Measurements from ENCODE around the gene TATDN2.
"Not testable (repeated sequence)": the region's sequence is repeated elsewhere in the genome, so short reads cannot be mapped to it uniquely, and the experiment has no call there.

The TATDN2 gene

DNA sequence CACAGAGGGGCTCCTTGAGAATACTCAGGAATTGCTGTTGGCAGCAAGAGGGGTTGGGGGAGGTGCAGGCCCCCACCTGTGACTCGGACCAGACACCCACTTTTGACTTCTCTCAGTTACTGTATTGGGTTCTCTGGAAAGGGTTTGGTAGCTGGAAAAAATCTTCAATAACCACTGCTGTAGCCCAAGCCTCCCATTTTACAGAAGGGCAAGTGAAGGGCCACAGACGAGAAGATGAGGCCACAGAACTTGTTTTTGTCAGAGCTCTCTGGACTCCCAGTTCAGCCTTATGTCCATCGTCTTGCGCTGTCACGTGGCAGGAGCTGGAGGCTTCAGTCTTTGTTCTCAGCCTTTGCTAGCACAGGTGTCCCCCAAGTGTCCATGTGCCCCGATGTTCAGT, 12.7 kb upstream of the TATDN2 start:
- DNase-seq, result no peak

DNA sequence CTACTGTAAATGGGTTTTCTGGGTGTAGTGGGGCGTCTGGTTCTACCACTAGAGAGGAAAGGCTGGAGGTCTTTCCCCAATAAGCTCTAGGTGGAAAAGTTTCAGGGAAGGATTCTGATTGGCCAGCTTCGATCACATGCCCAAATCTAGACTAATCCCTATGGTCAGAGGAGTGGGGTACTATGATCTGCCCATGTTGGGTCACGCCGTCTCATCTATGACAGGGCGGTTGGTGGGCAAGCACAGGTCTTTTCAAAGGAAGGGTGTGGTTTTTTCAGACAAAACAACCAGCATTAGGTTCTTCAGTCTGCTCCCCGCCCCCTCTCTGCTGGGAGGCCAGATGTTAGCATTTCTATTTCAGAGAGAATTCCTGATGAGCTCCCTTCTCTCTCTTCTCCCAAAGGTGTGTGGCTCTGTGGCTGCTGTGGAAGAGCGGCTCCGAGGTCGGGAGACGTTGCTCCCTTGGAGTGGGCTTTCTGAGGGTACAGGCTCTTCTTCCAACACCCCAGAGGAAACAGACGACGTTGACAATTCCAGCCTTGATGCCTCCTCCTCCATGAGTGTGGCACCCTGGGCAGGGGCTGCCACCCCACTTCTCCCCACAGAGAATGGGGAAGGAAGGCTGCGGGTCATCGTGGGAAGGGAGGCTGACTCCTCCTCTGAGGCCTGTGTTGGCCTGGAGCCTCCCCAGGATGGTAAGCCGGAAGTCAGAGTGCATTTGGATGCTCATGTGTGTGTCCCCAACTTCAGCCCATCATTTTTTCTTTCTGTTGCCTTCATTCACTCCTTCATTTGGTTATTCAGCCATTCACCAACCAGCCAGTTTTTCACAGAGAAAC, 9.7 kb upstream of the TATDN2 start:
- peak; percentile 50 for DNase-seq

DNA sequence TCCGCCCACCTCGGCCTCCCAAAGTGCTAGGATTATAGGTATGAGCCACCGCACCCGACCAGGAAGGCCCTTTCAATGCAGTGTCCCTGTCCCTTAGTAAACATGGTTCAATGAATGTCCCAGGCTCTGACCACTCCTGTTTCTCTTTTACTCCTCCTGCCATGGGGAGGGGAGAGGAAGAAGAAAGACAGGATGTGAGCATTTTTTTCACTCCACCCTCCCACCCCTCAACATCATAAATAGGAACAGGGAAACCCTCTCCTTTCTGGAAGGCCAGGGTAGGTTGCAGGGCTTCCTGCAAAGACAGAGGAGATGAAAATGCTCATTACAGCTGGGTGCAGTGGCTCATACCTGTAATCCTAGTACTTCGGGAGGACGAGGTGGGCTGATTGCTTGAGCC, 7.5 kb upstream of the TATDN2 start:
- DNase-seq, result no peak

GRCh38 chr3:10242182-10243065, 5.8 kb upstream of the TATDN2 start:
- peak; percentile 78 for DNase-seq

DNA sequence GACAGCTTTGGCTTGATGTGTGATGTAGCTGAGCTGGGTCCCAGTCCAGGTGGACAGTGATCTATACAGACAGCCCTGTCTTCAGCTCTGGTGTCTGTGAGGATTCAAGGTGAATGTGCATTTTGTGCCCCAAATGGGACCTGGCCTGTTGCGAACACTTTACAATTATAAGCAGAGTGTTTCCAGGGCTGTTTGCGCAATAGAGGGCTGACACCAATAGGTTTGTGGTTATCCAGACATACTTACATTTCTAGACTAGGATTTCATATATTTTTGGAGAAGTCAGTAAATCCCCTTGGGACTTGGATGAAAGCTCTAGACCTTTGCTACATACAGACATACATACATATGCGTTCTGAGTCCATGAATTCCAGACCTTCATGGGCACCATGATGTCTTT, 4.2 kb upstream of the TATDN2 start:
- DNase-seq, result no peak

GRCh38 chr3:10245081-10245712, 3.1 kb upstream of the TATDN2 start:
- no peak for DNase-seq

DNA sequence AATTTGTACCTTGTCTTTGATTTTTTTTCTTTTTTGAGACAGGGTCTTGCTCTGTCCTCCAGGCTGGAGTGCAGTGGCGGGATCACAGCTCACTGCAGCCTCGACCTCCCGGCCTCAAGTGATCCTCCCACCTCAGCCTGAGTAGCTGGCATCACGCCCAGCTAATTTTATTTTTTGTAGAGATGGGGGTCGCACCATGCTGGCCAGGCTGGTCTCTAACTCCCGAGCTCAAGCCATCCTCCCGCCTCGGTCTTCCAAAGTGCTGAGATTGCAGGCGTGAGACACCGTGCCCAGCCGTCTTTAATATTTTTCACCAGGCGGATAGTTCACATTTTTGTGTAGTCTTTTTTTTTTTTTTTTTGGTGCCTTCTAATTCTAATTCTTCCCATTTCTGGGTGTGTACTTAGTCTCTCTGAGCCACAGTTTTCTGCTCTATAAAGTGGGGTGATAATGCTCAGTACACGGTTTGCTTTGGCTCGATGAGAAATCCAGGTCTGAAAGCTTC, 528 bp upstream of the TATDN2 start:
- DNase-seq, result no peak

DNA sequence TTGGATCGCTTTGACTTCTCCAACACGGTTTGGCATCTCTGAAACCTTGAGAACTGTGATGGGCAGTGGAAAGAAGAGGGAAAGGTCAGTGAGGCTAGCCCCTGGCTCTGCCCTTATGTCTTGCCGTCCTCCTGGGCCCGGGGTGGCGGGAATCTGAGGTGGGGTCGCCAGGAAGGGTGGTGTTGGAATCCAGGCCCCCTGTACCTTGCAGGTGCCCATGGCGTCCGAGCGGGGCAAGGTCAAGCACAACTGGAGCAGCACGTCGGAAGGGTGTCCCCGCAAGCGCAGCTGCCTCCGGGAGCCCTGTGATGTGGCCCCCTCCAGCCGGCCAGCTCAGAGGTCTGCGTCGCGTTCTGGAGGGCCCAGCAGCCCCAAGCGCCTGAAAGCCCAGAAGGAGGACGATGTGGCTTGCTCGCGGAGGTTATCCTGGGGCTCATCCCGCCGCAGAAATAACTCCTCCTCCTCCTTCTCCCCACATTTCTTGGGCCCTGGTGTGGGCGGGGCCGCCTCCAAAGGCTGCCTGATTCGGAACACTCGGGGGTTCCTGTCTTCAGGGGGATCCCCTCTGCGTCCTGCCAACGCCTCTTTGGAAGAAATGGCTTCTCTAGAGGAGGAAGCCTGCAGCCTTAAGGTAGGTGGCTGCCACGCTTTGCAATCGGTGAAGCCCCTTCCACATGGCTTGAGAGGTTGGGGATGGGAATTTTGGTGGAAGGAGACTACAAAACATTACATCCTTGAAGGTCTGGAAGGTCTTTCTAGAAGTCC, 907 bp downstream of the TATDN2 start:
- peak; percentile 65 for DNase-seq

DNA sequence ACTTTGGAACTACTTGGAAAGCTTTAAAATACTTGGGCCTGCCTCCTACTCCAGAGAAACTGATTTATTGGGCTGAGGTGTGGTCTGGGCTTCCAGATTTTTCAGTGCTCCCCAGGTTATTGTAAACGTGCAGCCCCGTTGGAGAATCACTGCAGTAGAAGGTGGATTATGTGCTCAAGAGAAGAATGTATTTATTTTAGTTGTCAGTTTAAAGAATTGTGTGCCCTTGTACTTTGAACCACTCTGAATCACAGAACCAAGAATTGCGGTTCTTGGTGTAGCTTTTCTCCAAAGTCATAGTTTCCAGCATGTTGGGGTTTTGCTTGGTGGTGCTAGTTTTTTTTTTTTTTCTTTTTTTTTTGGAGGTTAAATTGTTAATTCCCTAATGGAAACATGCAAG, 1.6 kb downstream of the TATDN2 start:
- DNase-seq, result no peak

DNA sequence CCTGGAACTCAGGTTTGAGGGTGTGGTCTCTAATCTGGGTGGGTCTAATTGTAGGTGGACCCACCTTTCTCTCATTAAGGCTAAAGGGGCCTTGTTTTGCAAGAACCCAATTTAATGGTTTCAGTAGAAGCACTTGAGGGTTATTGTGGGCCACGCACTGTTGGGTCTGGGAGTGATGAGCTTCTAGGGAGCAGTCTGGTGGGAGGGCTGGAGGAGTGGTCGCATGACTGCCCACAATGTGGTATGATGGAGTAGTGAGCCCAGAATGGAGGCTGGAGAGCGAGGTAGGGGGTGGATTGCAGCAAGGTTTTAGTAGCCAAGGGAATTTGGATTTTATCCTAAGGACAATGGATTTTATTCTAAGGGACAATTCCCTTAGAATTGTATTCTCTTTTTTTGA, 2.7 kb downstream of the TATDN2 start:
- no peak for DNase-seq

GRCh38 chr3:10253731-10254130, 5.5 kb downstream of the TATDN2 start:
- DNase-seq, result no peak

GRCh38 chr3:10255835-10256234, 7.6 kb downstream of the TATDN2 start:
- no peak for DNase-seq

GRCh38 chr3:10259036-10259435, 10.8 kb downstream of the TATDN2 start:
- DNase-seq, result no peak

- DNase-seq, result no peak
These were observed 11.5 kb downstream of the TATDN2 start for GRCh38 chr3:10259798-10260197.

- no peak for DNase-seq
These were observed 12.0 kb downstream of the TATDN2 start for GRCh38 chr3:10260211-10260701.

GRCh38 chr3:10262027-10262426, 13.8 kb downstream of the TATDN2 start:
- no peak for DNase-seq

GRCh38 chr3:10263646-10264363, 15.5 kb downstream of the TATDN2 start:
- DNase-seq, result peak; percentile 69

DNA sequence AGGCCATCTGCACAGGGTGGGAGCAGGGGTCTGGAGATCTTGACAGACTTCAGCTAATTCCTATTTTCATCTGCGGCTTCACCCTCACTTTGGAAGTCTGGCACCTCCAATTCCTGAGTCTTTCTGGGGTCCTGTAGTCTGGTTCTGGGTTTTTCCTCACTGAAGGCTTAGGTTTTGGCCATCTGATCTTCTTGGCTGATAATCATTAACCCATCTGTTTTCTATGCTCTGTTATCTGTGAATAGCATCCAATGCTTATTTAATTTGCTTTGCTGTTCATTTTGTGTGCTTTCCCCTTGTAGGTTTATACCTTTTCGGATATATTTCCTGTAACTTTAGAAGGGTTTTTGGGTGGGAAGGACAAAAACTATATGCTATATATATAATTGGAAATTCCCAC, 17.6 kb downstream of the TATDN2 start:
- DNase-seq, result no peak

DNA sequence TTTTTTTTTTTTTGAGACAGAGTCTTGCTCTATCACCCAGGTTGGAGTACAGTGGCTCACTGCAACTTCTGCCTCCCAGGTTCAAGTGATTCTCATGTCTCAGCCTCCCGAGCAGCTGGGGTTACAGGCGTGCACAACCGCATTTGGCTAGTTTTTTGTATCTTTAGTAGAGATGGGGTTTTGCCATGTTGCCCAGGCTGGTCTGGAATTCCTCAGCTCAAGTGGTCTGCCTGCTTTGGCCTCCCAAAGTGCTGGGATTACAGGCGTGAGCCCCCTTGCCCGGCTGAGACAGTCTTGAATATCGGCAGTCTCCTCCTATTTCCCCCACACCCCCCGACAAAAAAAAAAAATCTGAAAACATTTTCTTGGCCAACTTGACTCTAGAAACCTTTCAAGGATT, 18.7 kb downstream of the TATDN2 start:
- not testable (repeated sequence) for DNase-seq

- DNase-seq, result no peak
These were observed 19.9 kb downstream of the TATDN2 start for GRCh38 chr3:10268116-10268515.

- no peak for DNase-seq
These were observed 20.7 kb downstream of the TATDN2 start for GRCh38 chr3:10268930-10269329.

- DNase-seq, result no peak
These were observed 21.2 kb downstream of the TATDN2 start for GRCh38 chr3:10269443-10269842.
